Endothelial cell of hepatic sinusoid (primary cell): Measurements from ENCODE around the gene SRSF5.

ENCODE experiments used
- in situ Hi-C: cut with HindIII; loops from 2 replicates; pipeline ENCODE4 v1.10.0; 2017; ENCODE audit warnings: low sequenced_read_pairs

SRSF5 gene

GRCh38 chr14:69769623-69770022 lies 2.7 kb downstream of the SRSF5 start:
- in situ Hi-C loops: no loop called here

GRCh38 chr14:69770559-69770958 lies 3.6 kb downstream of the SRSF5 start:
- in situ Hi-C loops: no loop called here

GRCh38 chr14:69771136-69771535 lies 4.2 kb downstream of the SRSF5 start:
- in situ Hi-C loops: no loop called here

GRCh38 chr14:69772082-69773017 lies 5.4 kb downstream of the SRSF5 start:
- in situ Hi-C loops: no loop called here

GRCh38 chr14:69773571-69774276 lies 6.8 kb downstream of the SRSF5 start:
- in situ Hi-C loops: no loop called here

GRCh38 chr14:69775012-69775411 lies 8.1 kb downstream of the SRSF5 start:
- in situ Hi-C loops: loop anchor here (5.0 kb wide), 1 partner anchor 193 kb away; no protein-coding TSS in a partner anchor

- in situ Hi-C loops: loop anchor here (5.0 kb wide), 1 partner anchor 195 kb away; no protein-coding TSS in a partner anchor
Observed at GRCh38 chr14:69776875-69777453, 10.0 kb downstream of the SRSF5 start.

GRCh38 chr14:69779088-69779487 lies 12.1 kb downstream of the SRSF5 start:
- in situ Hi-C loops: loop anchor here (5.0 kb wide), 1 partner anchor 197 kb away; no protein-coding TSS in a partner anchor

- in situ Hi-C loops: no loop called here
Observed at GRCh38 chr14:69780092-69780491, 13.2 kb downstream of the SRSF5 start.

GRCh38 chr14:69780952-69781351 lies 14.0 kb downstream of the SRSF5 start:
- in situ Hi-C loops: no loop called here

- in situ Hi-C loops: no loop called here
Observed at GRCh38 chr14:69784942-69785341, 18.0 kb downstream of the SRSF5 start.

GRCh38 chr14:69786603-69787002 lies 19.7 kb downstream of the SRSF5 start:
- in situ Hi-C loops: no loop called here

GRCh38 chr14:69789118-69789640 lies 22.2 kb downstream of the SRSF5 start:
- in situ Hi-C loops: no loop called here

- in situ Hi-C loops: no loop called here
Observed at GRCh38 chr14:69792887-69793421, 26.0 kb downstream of the SRSF5 start.

GRCh38 chr14:69794791-69795190 lies 27.8 kb downstream of the SRSF5 start:
- in situ Hi-C loops: no loop called here

- in situ Hi-C loops: no loop called here
Observed at GRCh38 chr14:69795691-69796090, 28.7 kb downstream of the SRSF5 start.

GRCh38 chr14:69796797-69797500 lies 30.0 kb downstream of the SRSF5 start, which contains the start of gene SLC10A1:
Gene SLC10A1, minus strand, starts transcription at chr14:69797241. Its CDS starts 86 bp downstream, at chr14:69797155.
- in situ Hi-C loops: no loop called here

GRCh38 chr14:69797573-69798338 lies 30.8 kb downstream of the SRSF5 start:
- in situ Hi-C loops: no loop called here

- in situ Hi-C loops: no loop called here
Observed at GRCh38 chr14:69798339-69798735, 31.4 kb downstream of the SRSF5 start.
